AG10803 (cell line): ENCODE data around the gene GNPTAB.
"Not testable (repeated sequence)": the region's sequence is repeated elsewhere in the genome, so short reads cannot be mapped to it uniquely, and the experiment has no call there.

Experiments
- DNase-seq: peaks from one replicate; pipeline ENCODE4 v3.0.0; 2010; ENCODE audit warnings: low read depth
- H3K4me3 ChIP-seq: 2 replicates; pipeline ENCODE4 v1.5.1; 2011; ENCODE audit warnings: mild to moderate bottlenecking, low read length, control low read depth
- TF ChIP-seq, protein P1 (sequence below): conservative IDR thresholded peaks from 2 replicates; pipeline ENCODE4 v1.5.1; 2011; ENCODE audit warnings: mild to moderate bottlenecking, low read length, control low read depth, inconsistent platforms

The GNPTAB gene

GRCh38 chr12:101813117-101813516, 17.6 kb downstream of the GNPTAB start:
- TF ChIP-seq, protein P1, sequence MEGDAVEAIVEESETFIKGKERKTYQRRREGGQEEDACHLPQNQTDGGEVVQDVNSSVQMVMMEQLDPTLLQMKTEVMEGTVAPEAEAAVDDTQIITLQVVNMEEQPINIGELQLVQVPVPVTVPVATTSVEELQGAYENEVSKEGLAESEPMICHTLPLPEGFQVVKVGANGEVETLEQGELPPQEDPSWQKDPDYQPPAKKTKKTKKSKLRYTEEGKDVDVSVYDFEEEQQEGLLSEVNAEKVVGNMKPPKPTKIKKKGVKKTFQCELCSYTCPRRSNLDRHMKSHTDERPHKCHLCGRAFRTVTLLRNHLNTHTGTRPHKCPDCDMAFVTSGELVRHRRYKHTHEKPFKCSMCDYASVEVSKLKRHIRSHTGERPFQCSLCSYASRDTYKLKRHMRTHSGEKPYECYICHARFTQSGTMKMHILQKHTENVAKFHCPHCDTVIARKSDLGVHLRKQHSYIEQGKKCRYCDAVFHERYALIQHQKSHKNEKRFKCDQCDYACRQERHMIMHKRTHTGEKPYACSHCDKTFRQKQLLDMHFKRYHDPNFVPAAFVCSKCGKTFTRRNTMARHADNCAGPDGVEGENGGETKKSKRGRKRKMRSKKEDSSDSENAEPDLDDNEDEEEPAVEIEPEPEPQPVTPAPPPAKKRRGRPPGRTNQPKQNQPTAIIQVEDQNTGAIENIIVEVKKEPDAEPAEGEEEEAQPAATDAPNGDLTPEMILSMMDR = no peak
- no peak overlapping the region for H3K4me3 ChIP-seq

DNA sequence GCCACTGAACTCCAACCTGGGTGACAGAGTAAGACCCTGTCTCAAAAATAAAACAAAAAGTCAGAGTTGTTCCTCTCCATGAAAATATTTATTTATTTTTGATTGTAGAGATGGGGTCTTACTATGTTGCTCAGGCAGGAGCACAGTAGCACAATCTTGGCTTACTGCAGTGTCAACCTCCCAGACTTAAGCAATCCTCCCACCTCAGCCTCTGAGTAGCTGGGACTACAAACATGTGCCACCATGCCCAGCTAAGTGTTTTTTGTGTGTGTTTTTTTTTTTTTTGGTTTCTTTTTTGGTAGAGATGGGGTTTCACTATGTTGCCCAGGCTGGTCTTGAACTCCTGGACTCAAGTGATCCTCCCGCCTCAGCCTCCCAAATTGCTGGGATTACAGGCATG, 18.0 kb downstream of the GNPTAB start:
- H3K4me3 ChIP-seq, DNase-seq: not testable (repeated sequence)

More at GRCh38 chr12:101813117-101813516, 17.6 kb downstream of the GNPTAB start:
- DNase-seq = no peak

DNA sequence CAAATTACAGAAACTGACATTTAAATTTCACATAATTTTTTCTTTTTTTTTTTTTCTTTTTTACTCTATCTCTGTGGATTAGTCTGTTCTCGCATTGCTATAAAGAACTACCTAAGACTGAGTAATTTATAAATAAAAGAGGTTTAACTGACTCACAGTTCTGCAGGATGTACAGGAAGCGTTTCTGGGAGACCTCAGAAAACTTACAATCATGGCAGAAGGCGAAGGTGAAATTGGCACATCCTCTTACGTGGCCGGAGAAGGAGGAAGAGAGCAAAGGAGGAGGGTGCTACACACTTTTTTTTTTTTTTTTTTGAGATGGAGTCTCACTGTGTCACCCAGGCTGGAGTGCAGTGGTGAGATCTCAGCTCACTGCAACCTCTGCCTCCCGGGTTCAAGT, 19.4 kb downstream of the GNPTAB start:
- DNase-seq, H3K4me3 ChIP-seq: not testable (repeated sequence)

GRCh38 chr12:101809208-101809607, 21.6 kb downstream of the GNPTAB start:
- TF ChIP-seq, protein P1 = no peak
- no peak for DNase-seq
- H3K4me3 ChIP-seq = no peak overlapping the region

GRCh38 chr12:101806265-101806664, 24.5 kb downstream of the GNPTAB start:
- TF ChIP-seq, protein P1 = no peak
- H3K4me3 ChIP-seq = no peak overlapping the region
- no peak for DNase-seq

DNA sequence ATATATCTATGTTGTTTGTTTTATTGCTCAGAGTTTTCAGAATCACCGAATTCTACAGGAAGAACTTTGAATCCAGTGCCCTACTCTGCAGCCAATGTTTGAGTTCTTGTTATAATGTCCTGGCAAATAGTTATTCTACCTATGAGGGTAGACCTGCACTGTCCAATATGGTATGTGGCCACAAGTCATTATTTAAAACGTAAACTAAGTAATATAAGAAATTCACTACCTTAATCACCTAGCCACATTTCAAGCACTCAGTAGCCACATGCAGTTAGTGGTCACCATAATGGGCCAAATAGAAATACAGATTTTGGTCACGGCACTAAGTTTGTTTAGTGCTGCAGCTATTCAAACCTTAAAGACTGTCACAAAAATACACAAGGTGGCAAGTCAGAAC, 26.4 kb downstream of the GNPTAB start:
- TF ChIP-seq, protein P1 = no peak
- H3K4me3 ChIP-seq = no peak overlapping the region
- no peak for DNase-seq

- no peak for DNase-seq
- no peak overlapping the region for H3K4me3 ChIP-seq
- TF ChIP-seq, protein P1 = no peak
Measured at GRCh38 chr12:101803978-101804377, 26.8 kb downstream of the GNPTAB start.

- TF ChIP-seq, protein P1 = no peak
- DNase-seq = no peak
Measured at GRCh38 chr12:101802486-101802885, 28.3 kb downstream of the GNPTAB start.

More at GRCh38 chr12:101802486-101802885, 28.3 kb downstream of the GNPTAB start:
- no peak overlapping the region for H3K4me3 ChIP-seq
